Hematopoietic multipotent progenitor cell treated with erythropoietin and hydrocortisone succinate and interleukin-3 and kit ligand, for 15 days (in vitro differentiated cells): Measurements from ENCODE around the gene TWIST2.

ENCODE experiments used
- DNase-seq: peaks from one replicate; pipeline ENCODE4 v3.0.0-alpha.2; 2015; ENCODE audit warnings: low spot score

The TWIST2 gene

GRCh38 chr2:238838786-238839327 is 9.0 kb upstream of the TWIST2 start:
- DNase-seq: no peak

- no peak for DNase-seq
Observed at GRCh38 chr2:238839428-238839827, 8.5 kb upstream of the TWIST2 start.

- DNase-seq: no peak
Observed at GRCh38 chr2:238841542-238842164, 6.2 kb upstream of the TWIST2 start.

GRCh38 chr2:238843476-238843875 is 4.4 kb upstream of the TWIST2 start:
- DNase-seq: no peak

- DNase-seq: no peak
Observed at GRCh38 chr2:238845583-238846377, 2.1 kb upstream of the TWIST2 start.

GRCh38 chr2:238846378-238846627 is 1.6 kb upstream of the TWIST2 start:
- DNase-seq: no peak

- DNase-seq: no peak
Observed at GRCh38 chr2:238846628-238847418, 1.1 kb upstream of the TWIST2 start.

GRCh38 chr2:238847419-238847801 is 475 bp upstream of the TWIST2 start:
- DNase-seq: no peak

- no peak for DNase-seq
Observed at GRCh38 chr2:238848691-238848975, 748 bp downstream of the TWIST2 start.

GRCh38 chr2:238848976-238849853 is 1.3 kb downstream of the TWIST2 start:
- DNase-seq: no peak

GRCh38 chr2:238850091-238850490 is 2.2 kb downstream of the TWIST2 start:
- no peak for DNase-seq

GRCh38 chr2:238851026-238851425 is 3.1 kb downstream of the TWIST2 start:
- DNase-seq: no peak

GRCh38 chr2:238851761-238852160 is 3.9 kb downstream of the TWIST2 start:
- no peak for DNase-seq

- DNase-seq: no peak
Observed at GRCh38 chr2:238852206-238852869, 4.5 kb downstream of the TWIST2 start.

- no peak for DNase-seq
Observed at GRCh38 chr2:238853218-238853617, 5.3 kb downstream of the TWIST2 start.

- no peak for DNase-seq
Observed at GRCh38 chr2:238853721-238854120, 5.8 kb downstream of the TWIST2 start.

GRCh38 chr2:238854246-238854645 is 6.4 kb downstream of the TWIST2 start:
- DNase-seq: no peak

- DNase-seq: no peak
Observed at GRCh38 chr2:238854699-238855229, 6.9 kb downstream of the TWIST2 start.

GRCh38 chr2:238855299-238855698 is 7.4 kb downstream of the TWIST2 start:
- DNase-seq: no peak

GRCh38 chr2:238855891-238856580 is 8.2 kb downstream of the TWIST2 start:
- DNase-seq: no peak
